HepG2 (cell line): ENCODE results near the gene TMCO2. TPM values are rescaled to one million over a fixed set of nuclear protein-coding genes. Genes with fewer than 3 reads are reported as not detected.

Experiments
- FOSL1 ChIP-seq: sonication (generic); formaldehyde crosslinking; IDR thresholded peaks from 2 replicates; pipeline ENCODE4 v1.9.0; 2021; ENCODE audit warnings: missing genetic modification reagents, borderline replicate concordance
- GZF1 ChIP-seq: sonication (generic); formaldehyde crosslinking; IDR thresholded peaks from 2 replicates; pipeline ENCODE4 v1.5.1; 2020; ENCODE audit warnings: mild to moderate bottlenecking, missing genetic modification reagents
- KAT8 ChIP-seq: IDR thresholded peaks from 2 replicates; pipeline ENCODE4 v1.6.1; 2016; ENCODE audit warnings: missing genetic modification reagents, missing compliant biosample characterization
- MXD1 ChIP-seq: sonication (generic); formaldehyde crosslinking; IDR thresholded peaks from 2 replicates; pipeline ENCODE4 v1.4.0; 2020; ENCODE audit warnings: mild to moderate bottlenecking, missing genetic modification reagents
- NPAS2 ChIP-seq: sonication (generic); formaldehyde crosslinking; IDR thresholded peaks from 2 replicates; pipeline ENCODE4 v1.8.0; 2022; ENCODE audit warnings: mild to moderate bottlenecking, missing genetic modification reagents, borderline replicate concordance
- SKIL ChIP-seq: sonication (generic); formaldehyde crosslinking; IDR thresholded peaks from 2 replicates; pipeline ENCODE4 v1.8.0; 2022; ENCODE audit warnings: missing genetic modification reagents, mild to moderate bottlenecking, moderate library complexity, borderline replicate concordance
- TOE1 ChIP-seq: sonication (generic); formaldehyde crosslinking; IDR thresholded peaks from 2 replicates; pipeline ENCODE4 v1.4.0; 2020; ENCODE audit warnings: mild to moderate bottlenecking, missing genetic modification reagents
- ZNF318 ChIP-seq: sonication (generic); formaldehyde crosslinking; IDR thresholded peaks from 2 replicates; pipeline ENCODE4 v1.4.0; 2020; ENCODE audit warnings: mild to moderate bottlenecking, missing genetic modification reagents
- ZNF460 ChIP-seq: sonication (generic); formaldehyde crosslinking; IDR thresholded peaks from 2 replicates; pipeline ENCODE4 v1.5.1; 2020; ENCODE audit warnings: missing genetic modification reagents, mild to moderate bottlenecking, borderline replicate concordance
- ZNF558 ChIP-seq: sonication (generic); formaldehyde crosslinking; IDR thresholded peaks from 2 replicates; pipeline ENCODE4 v1.9.0; 2022; ENCODE audit warnings: mild to moderate bottlenecking, missing genetic modification reagents, borderline replicate concordance
- polyA plus RNA-seq, 8 experiments: library from polyadenylated mRNA; depleted of rRNA in 3 of 8; stranded (reverse) in 7 of 8; unstranded in 1 of 8; fragments of >200 nt; fragmentation: Illumina TruSeq in 4 of 8; extraction: Trizol in 4 of 8; gene quantifications; 2 replicates each; pipeline versions ENCODE4 v1.2.1 to v1.2.3, GENCODE V29; 2011 to 2016; ENCODE audit warnings: low read depth in 4 of 8, missing spikeins in 1 of 8, mixed read lengths in 1 of 8; ENCODE audit not compliant: insufficient read depth in 1 of 8
- total RNA-seq, 5 experiments: library from RNA; depleted of rRNA; stranded (reverse); fragments of >200 nt; fragmentation: Illumina TruSeq; extraction: Trizol; gene quantifications; 2 replicates each; pipeline ENCODE4 v1.2.3, GENCODE V29; 2016; ENCODE audit warnings: low read depth in 1 of 5

Gene TMCO2
- total and polyA plus RNA-seq, 2 of the 13 experiments (the other 11 are each of a cell fraction or from before 2014, with no cell fraction given): not detected

- TF ChIP-seq ZNF318 (CRISPR knock-in tag) (0 out of 2 replicates have a peak, but pooled peaks have one; percentile 76), KAT8 (CRISPR knock-in tag) (peak; percentile 99), GZF1 (peak; percentile 64; the same call in 1 of the 2 replicates), FOSL1 (CRISPR knock-in tag) (no peak), SKIL (CRISPR knock-in tag) (no peak; the same call in 1 of the 2 replicates), MXD1 (peak; percentile 91), NPAS2 (no peak), ZNF558 (CRISPR knock-in tag) (peak; percentile 54; the same call in 1 of the 2 replicates), ZNF460 (CRISPR knock-in tag) (peak; percentile 42; the same call in 1 of the 2 replicates), TOE1 (CRISPR knock-in tag) (0 out of 2 replicates have a peak, but pooled peaks have one; percentile 51)
- TF ChIP-seq, all 625 proteins: peak for 362
Measured at GRCh38 chr1:40257688-40258444, 10.1 kb downstream of the TMCO2 start, which contains the start of gene ZMPSTE24 (continued).
